Measurements from ENCODE around the gene RAB27A.

RAB27A gene

DNA sequence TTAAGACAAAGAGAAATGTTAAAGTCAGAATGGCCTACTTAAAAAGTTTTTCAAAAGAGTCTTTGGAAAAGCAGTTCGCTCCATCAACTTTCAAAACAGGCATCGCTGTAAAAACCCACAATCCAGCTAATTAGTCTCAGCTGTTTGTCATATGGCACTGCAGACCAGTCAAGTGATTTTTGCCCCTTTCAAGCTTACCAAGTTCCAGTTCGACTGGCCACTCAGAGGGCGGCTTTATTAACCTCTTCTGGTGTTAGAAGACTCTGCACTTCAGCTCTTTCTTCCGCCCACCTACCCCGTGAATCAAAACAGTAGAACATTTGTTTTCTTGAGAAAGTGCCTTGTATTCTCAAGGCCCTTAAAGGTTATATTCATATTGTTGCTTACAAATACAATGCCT lies 19.3 kb downstream of the RAB27A start:
- TF ChIP-seq, protein P1, sequence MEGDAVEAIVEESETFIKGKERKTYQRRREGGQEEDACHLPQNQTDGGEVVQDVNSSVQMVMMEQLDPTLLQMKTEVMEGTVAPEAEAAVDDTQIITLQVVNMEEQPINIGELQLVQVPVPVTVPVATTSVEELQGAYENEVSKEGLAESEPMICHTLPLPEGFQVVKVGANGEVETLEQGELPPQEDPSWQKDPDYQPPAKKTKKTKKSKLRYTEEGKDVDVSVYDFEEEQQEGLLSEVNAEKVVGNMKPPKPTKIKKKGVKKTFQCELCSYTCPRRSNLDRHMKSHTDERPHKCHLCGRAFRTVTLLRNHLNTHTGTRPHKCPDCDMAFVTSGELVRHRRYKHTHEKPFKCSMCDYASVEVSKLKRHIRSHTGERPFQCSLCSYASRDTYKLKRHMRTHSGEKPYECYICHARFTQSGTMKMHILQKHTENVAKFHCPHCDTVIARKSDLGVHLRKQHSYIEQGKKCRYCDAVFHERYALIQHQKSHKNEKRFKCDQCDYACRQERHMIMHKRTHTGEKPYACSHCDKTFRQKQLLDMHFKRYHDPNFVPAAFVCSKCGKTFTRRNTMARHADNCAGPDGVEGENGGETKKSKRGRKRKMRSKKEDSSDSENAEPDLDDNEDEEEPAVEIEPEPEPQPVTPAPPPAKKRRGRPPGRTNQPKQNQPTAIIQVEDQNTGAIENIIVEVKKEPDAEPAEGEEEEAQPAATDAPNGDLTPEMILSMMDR (conservative IDR thresholded peaks at IDR 0.05; ENCODE audit: control insufficient read depth, insufficient read depth, low read depth, low read length), result no peak
- no peak for DNase-seq (ENCODE audit: low read depth)
- no peak overlapping the region for H3K4me3 ChIP-seq (ENCODE audit: control insufficient read depth, low read depth, low read length)

DNA sequence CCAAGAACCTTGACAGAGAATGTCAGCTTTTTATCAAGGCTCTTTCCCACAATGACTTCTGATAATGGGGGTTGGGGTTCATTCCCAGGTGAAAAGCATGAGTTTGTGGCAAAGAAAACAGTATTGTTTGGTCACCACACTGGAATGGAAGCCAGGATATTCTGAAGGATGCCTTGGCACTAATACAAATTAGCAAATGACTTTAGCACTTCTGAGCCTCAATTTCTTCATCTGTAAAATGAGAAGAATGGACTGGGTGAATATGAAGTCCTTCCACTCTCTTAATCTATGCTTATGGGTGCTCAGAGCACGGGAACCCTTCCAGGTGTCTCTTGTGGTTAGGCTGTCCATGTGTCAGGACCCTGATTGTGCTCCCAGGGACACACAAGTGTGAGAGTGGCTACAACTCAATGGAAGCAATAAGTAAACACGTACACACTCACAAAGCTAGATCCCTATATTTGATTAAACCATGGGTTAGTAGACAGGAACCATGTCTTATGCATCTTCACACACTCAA lies 21.4 kb downstream of the RAB27A start:
- no peak for DNase-seq (ENCODE audit: low read depth)
- H3K4me3 ChIP-seq (ENCODE audit: control insufficient read depth, low read depth, low read length), result no peak overlapping the region
- TF ChIP-seq, protein P1 (conservative IDR thresholded peaks at IDR 0.05; ENCODE audit: control insufficient read depth, insufficient read depth, low read depth, low read length), result no peak

DNA sequence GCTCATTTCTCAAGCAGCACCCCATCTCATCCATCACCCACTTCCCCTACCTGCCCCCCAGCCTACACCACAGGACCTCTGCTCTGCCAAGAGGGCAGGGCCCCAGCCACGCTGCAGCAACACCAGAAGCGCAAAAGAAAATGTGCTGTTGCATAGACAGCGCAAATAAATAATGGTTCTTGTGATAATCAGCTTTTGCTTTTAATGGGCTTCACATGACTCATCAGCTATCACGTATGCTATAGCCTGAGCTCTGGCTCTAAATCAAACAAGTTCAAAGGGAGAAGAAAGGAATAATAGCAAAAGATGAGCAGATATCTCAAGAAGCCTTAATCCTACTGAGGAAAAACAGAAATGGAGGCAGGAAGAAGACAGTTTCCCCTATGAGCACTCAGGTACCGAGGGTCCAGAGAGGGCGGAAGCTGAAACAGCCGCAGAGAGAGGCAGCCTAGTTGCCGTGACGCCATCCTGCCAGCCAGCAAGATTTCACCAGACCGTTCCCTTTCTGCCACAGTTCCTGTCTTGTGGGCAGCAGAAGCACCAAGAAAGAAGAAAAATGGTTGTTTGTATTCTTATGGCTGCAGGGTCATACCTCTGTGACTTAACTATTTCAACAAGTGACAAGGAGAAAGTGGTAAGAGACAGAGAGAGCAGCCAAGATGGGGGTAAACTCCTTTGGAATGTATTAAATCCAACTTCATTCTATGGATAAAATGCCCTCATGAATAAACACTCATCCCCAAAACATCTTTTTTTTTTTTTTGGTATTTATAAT lies 22.0 kb downstream of the RAB27A start:
- DNase-seq (ENCODE audit: low read depth), result peak; percentile 43
- TF ChIP-seq, protein P1 (conservative IDR thresholded peaks at IDR 0.05; ENCODE audit: control insufficient read depth, insufficient read depth, low read depth, low read length), result no peak
- H3K4me3 ChIP-seq (ENCODE audit: control insufficient read depth, low read depth, low read length), result no peak overlapping the region

- H3K4me3 ChIP-seq (ENCODE audit: control insufficient read depth, low read depth, low read length), result no peak overlapping the region
- TF ChIP-seq, protein P1 (conservative IDR thresholded peaks at IDR 0.05; ENCODE audit: control insufficient read depth, insufficient read depth, low read depth, low read length), result no peak
- DNase-seq (ENCODE audit: low read depth), result no peak
Observed at GRCh38 chr15:55266547-55266946, 23.1 kb downstream of the RAB27A start.

GRCh38 chr15:55260562-55261131 lies 29.0 kb downstream of the RAB27A start:
- no peak for DNase-seq (ENCODE audit: low read depth)
- H3K4me3 ChIP-seq (ENCODE audit: control insufficient read depth, low read depth, low read length), result no peak overlapping the region

DNA sequence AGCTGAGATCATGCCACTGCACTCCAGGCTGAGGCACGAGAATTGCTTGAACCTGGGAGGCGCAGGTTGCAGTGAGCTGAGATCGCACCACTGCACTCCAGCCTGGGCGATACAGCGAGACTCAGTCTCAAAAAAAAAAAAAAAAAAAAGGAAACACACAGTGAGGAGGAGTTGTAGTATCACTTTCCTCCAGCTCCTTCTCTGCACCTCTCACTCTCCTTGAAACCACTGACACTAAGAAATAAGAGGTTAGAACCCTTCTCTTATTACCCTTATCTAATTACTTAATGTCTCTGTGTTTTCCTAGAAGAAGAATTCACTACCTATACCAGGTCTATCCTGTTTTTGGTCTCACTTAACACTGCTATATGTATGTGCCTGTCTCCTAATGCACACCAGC lies 31.7 kb downstream of the RAB27A start:
- DNase-seq (ENCODE audit: low read depth), result no peak
- TF ChIP-seq, protein P1 (conservative IDR thresholded peaks at IDR 0.05; ENCODE audit: control insufficient read depth, insufficient read depth, low read depth, low read length), result no peak
- H3K4me3 ChIP-seq (ENCODE audit: control insufficient read depth, low read depth, low read length), result no peak overlapping the region

More at GRCh38 chr15:55260562-55261131, 29.0 kb downstream of the RAB27A start:
- TF ChIP-seq, protein P1 (conservative IDR thresholded peaks at IDR 0.05; ENCODE audit: control insufficient read depth, insufficient read depth, low read depth, low read length), result no peak
